Keratinocyte (primary cell): ENCODE data around the gene PLCXD1.

Experiments
- CTCF ChIP-seq, 3 experiments: IDR thresholded peaks in 1 of 3; conservative IDR thresholded peaks in 1 of 3; optimal IDR thresholded peaks in 1 of 3; 2 replicates in 2 of 3; 3 replicates in 1 of 3; pipeline versions ENCODE3 to v1.5.1; 2011; ENCODE audit warnings: low read length in 3 of 3, mild to moderate bottlenecking in 3 of 3, moderate library complexity in 2 of 3, control low read depth in 1 of 3, inconsistent platforms in 1 of 3; ENCODE audit not compliant: insufficient read depth in 2 of 3; ENCODE audit errors: extremely low read depth in 1 of 3
- EZH2 ChIP-seq: IDR thresholded peaks from one replicate; pipeline ENCODE4 v1.6.1; 2012; ENCODE audit warnings: inconsistent platforms, mild to moderate bottlenecking, low read length, moderate library complexity

GRCh38 chrX:318068-318738 lies 37.0 kb downstream of the PLCXD1 start:
- TF ChIP-seq CTCF (optimal IDR thresholded peaks at IDR 0.05 in 1 of 3, IDR thresholded peaks at IDR 0.05 in 1 of 3, conservative IDR thresholded peaks at IDR 0.05 in 1 of 3; ENCODE audit: extremely low read depth in 1 of 3, insufficient read depth in 2 of 3, low read length in 3 of 3) (no peak), EZH2 (no peak)
